NCI-H146 treated with DMSO at 0.1 percent for 48 hours (cell line): ENCODE data around the gene PIAS4.

Experiments used
- DNase-seq: peaks from one replicate; lab custom pipeline; 2025; ENCODE audit not compliant: unreplicated experiment; lab: John Stamatoyannopoulos, UW

PIAS4 gene

GRCh38 chr19:4068047-4068966, 60.8 kb downstream of the PIAS4 start:
- no peak for DNase-seq

DNA sequence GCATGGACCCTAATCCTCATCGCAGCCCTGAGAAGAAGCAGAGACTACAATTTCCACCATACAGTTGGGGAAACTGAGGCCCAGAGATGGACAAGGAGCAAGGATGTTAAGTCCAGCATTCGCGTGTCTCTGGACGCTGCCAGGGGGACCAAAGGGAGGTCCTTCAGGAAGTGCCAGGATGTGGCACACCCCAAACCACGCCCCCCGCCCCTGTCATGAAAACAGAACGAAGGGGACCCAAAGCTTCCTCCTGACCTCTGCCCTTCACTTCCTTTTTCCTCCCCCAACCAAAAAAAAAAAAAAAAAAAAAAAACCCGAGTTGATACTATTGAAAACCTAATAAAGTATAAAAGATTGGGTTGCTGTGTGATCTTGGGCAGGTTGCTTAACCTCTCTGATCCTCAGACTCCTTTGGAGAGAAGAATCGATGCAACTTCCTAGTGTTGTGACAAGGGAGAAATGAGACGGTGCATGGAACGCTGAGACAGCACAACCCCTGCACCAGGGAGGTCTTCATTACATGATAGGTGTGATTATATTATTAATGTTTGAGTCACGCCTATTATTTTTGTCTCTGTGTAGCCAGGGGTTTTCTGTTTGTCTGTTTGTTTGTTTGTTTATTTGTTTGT, 61.9 kb downstream of the PIAS4 start:
- DNase-seq = no peak

GRCh38 chr19:4071610-4072009, 64.1 kb downstream of the PIAS4 start:
- DNase-seq = no peak

- DNase-seq = no peak
Observed at GRCh38 chr19:4075373-4075772, 67.8 kb downstream of the PIAS4 start.

GRCh38 chr19:4077007-4077374, 69.5 kb downstream of the PIAS4 start:
- DNase-seq = no peak

DNA sequence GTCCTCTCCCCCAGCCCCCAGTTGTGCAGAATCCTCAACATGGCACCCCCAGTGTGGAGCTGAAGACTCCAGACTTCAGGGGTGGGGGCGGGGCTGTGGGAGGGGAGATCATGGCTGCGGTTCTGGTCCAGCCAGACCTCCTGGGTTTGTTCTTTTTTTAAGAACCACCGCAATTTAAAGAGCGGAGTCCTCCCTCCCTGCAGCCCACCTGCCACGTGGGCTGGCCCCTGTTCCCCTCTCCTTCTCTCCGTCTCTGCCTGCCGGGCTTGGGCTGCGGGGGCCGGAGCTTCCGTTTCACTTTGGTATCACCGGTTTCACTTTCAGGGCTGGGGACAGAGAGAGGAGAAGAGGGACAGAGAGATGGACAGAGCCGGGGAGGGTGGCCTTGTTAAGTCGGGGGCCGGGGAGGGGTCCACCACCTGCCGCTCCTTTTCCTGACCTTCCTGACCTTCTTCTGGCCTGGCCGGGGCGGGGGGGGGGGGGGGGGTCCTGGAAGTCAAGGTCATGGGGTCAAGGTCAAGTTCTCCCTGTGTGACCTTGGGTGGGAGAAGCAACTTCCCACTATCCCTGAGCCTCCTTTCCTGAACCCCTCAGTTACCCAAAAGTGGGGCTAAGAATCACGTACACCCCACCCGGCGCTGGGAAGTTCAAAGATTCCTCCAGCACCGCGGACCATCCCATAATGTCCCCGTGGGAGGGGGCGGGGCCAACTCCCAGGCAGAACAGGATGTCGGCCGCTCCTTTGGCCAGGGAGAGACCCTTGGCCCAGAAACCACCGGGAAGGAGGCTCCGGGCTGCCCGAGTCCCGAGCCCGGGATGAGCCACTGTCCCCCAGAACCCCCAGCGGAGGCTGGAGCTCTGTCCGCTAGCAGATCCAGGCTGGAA, 70.5 kb downstream of the PIAS4 start:
- DNase-seq = no peak

DNA sequence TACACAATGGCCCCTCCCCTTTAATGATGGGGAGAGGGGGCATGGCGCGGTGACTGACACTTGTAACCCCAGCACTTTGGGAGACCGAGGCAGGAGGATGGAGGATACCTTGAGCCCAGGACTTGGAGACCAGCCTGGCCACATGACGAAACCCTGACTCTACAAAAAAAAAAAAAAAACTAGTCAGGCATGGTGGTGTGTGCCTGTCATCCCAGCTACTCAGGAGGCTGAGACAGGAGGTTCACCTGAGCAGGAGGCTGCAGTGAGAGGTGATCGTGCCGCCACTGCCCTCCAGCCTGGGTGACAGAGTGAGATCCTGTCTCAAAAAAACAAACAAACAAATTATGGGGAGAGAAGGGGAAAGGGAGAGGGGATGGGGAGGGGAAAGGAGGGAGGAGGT, 72.9 kb downstream of the PIAS4 start:
- DNase-seq = no peak

- DNase-seq = no peak
Observed at GRCh38 chr19:4081441-4082129, 74.0 kb downstream of the PIAS4 start.

- DNase-seq = no peak
Observed at GRCh38 chr19:4082172-4082571, 74.6 kb downstream of the PIAS4 start.

DNA sequence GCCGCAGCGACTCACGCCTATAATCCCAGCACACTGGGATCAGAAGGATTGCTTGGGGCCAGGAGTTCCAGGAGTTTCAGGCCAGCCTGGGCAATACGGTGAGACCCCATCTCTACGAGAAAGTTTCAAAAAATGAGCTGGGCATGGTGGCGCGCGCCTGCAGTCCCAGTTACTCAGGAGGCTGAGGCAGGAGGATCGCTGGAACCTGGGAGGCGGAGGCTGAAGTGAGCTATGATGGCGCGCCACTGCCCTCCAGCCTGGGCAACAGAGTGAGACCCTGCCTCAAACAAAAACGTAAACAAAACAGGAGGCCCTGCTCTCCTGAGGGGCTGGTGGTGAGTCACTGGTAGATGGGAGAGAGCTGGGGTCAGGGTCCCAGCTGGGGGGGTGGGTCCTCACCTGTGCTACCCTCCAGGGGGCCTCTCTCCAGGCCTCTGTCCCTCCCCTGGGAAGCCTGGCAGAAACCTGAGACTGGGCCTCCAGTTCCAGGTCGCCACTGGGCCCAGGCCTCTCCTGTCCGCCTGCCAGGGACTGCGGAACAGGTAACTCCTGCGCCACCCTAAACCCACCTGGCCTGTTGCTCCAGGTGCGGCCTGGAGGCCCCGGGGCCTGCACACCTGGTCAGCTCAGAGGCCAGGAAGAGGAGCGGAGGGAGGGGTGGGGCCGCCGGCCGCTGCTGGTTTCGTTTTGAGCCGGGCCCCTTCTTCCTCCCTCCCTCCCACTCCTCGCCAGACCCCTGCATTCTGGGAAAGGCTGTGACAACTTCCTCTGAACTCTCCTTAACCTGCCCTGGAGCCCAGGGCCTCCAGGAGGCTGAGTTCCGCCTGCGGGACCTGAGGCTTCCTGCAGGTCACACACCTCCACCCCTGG, 76.4 kb downstream of the PIAS4 start:
- DNase-seq = peak; percentile 7

DNA sequence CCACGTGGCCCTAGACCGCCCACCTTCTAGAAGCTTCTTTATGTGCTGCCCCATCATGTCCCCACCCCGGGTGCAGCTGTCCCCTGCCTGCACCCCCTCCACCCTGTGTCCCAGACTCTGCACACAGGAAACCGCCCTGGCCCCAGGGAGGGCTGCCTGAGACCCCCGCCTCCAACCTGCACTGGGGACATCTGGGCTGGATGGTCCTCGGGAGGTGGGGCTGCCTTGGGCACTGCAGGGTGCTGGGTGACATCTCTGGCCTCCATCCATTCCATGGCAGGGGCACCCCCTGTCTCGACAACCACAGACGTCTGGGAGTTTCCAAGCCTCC, 77.0 kb downstream of the PIAS4 start:
- DNase-seq = no peak

GRCh38 chr19:4086411-4086867, 78.9 kb downstream of the PIAS4 start:
- no peak for DNase-seq

DNA sequence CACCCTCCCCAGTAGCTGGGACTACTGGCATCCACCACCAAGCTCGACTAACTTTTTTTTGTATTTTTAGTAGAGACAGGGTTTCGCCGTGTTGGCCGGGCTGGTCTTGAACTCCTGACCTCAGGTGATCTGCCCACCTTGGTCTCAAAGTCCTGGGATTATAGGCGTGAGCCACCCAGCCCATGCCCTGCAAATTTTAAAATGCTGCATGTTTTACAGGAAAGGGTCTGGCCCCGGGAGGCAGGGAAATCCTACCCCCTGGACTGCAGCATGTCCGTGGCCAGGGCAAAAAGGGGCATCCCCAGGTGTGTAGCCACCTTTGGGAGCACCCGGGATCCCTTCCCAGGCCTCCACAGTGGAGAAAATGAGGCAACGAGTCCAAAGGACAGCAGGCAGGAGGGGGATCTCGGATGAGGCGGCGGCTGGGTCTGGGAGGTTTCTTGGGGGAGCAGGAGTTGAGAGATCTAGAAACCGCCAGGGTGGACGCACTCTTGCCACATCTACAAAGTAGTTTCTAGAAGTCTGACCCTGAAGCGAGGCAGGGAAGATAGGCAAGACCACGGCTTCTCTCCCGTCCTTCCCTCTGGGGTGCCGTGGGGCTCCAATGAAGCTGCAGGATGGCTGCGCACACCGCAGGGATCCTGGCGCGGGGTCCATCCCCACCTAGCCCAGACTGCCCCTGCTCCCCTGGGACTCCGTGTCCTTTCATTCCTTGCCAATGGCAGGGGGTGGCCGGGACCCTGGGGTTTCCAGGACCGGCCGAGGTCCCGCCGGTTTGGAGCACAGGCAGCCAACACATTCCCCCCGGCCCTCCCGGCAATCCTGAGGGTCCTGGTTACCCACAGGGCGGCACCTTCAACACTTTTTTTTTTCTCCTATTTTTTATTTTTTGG, 80.5 kb downstream of the PIAS4 start:
- no peak for DNase-seq

DNA sequence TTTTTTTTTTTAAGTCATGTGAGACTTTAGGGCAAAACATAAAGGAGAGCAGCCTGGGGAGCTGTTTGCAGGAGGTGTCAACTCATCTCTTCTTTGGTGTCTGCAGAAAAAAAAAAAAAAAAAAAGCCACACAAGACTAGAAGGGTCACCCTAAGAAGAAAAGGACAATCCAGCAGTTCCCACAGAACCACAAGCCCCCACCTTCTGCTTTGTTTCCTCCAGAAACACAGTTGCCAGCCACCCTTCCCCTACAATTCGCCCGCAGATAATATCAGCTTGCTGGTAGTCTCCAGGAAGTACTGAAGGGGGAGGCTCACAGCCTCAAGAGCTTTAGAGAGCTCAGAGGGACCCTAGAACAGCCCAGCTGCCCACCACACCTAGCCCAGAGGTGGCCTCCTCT, 81.4 kb downstream of the PIAS4 start:
- no peak for DNase-seq
